Measurements from ENCODE around the gene DBP. TPM values are rescaled to one million over a fixed set of nuclear protein-coding genes. Genes with fewer than 3 reads are reported as not detected.

Gene DBP
- total and polyA plus RNA-seq, 10 of the 15 experiments (the other 5 are each of a cell fraction or from before 2014, with no cell fraction given) = 2.0 to 10.6 (median 6.9) TPM

GRCh38 chr19:48635263-48635965 is 1.8 kb downstream of the DBP start:
- Histone ChIP-seq H3K79me2 (ENCODE audit: control insufficient read depth, insufficient read depth, low read length) (peaks cover 5% of the 10 kb centered on the region), H3K4me1 (ENCODE audit: control insufficient read depth, insufficient read depth, low read length) (peaks cover 28% of the 10 kb centered on the region), H4K20me1 (ENCODE audit: control insufficient read depth, insufficient read depth) (no peaks in the 10 kb centered on the region), H3K4me3 (peak overlapping the region; percentile 89), H3K27ac (ENCODE audit: control insufficient read depth, insufficient read depth) (peak overlapping the region; percentile 79), H2AFZ (ENCODE audit: control insufficient read depth, low read depth, low read length) (peak overlapping the region; percentile 64), H3K4me2 (ENCODE audit: control insufficient read depth, insufficient read depth) (peak overlapping the region; percentile 92), H3K36me3 (ENCODE audit: control insufficient read depth in 2 of 2, insufficient read depth in 2 of 2, low read length in 1 of 2) (peaks cover 0 to 3% of the 10 kb centered on the region in 2 experiments; a peak in 2 of 4 replicates), H3K9me3 (replicated peaks; ENCODE audit: control insufficient read depth, insufficient read depth, low read length) (no peaks in the 10 kb centered on the region), H3K27me3 (replicated peaks in 1 of 2; ENCODE audit: control insufficient read depth in 2 of 2, insufficient read depth in 2 of 2, low read length in 1 of 2) (no peaks in the 10 kb centered on the region), H3K9ac (ENCODE audit: control insufficient read depth, insufficient read depth, low read length) (peak overlapping the region; percentile 79)
- FAIRE-seq = no peak
- SMC1A ChIA-PET (ENCODE audit: uncharacterized antibody, unreplicated experiment) = interaction anchor here (2.8 kb wide), 1 partner anchor 12 kb away, joined by 22 read pairs; no protein-coding TSS in a partner anchor
- POLR2A ChIA-PET = interaction anchor here (0.6 to 3.3 kb wide), 3 partner anchors 9 to 18 kb away, joined by 5 to 62 read pairs (median 8); partner anchors contain the start of genes RPL18 and SPHK2
- RAD21 ChIA-PET (ENCODE audit: unreplicated experiment) = interaction anchor here (2.7 kb wide), 1 partner anchor 11 kb away, joined by 10 read pairs; no protein-coding TSS in a partner anchor
- peak; percentile 42 for ATAC-seq
- DNase-seq (ENCODE audit: low read depth, low spot score) = no peak
- 2% methylated on average over 24 of the region's 67 CpGs for WGBS (ENCODE audit: insufficient coverage, insufficient replicate concordance, low lambda C conversion rate, missing lambda C conversion rate)
- no TSS peak for BruUV-seq (replicated peaks)
- in situ Hi-C loops (cut with MboI) = loop anchor here (25.0 kb wide), 1 partner anchor 1252 kb away; the partner anchor contains the start of genes AKT1S1, IL4I1 and TBC1D17
- intact Hi-C loops (cut with micrococcal nuclease; ENCODE audit: unreplicated experiment) = loop anchor here (10.0 kb wide), 1 partner anchor 329 kb away; the partner anchor contains the start of gene FTL
- CTCF ChIA-PET = interaction anchor here (2.1 to 2.3 kb wide), 2 partner anchors 10 to 12 kb away, joined by 9 to 10 read pairs; partner anchors contain the start of gene CA11
- TF ChIP-seq RAD21 (IDR thresholded peaks at IDR 0.05; ENCODE audit: insufficient read depth, low read depth, low read length) = no peak
- no peak for TF ChIP-seq RAD51 (IDR thresholded peaks at IDR 0.05)
- no peak for TF ChIP-seq SRF (IDR thresholded peaks at IDR 0.05; ENCODE audit: low read depth in 2 of 2, low read length in 2 of 2)
- peak; percentile 77 for TF ChIP-seq LARP7 (IDR thresholded peaks at IDR 0.05)
- TF ChIP-seq EGR1 (IDR thresholded peaks at IDR 0.05; ENCODE audit: borderline replicate concordance in 1 of 2, low read depth in 2 of 2, low read length in 2 of 2) = peak in 1 of 2 experiments; percentile 90; a peak in 2 of 3 replicates
- TF ChIP-seq SMAD1 (IDR thresholded peaks at IDR 0.05; ENCODE audit: low read depth, partially characterized antibody) = peak; percentile 46
- TF ChIP-seq NBN (IDR thresholded peaks at IDR 0.05) = no peak
- no peak for TF ChIP-seq IRF4 (IDR thresholded peaks at IDR 0.05; ENCODE audit: low read depth, low read length)
- 0 out of 2 replicates have a peak, but pooled peaks have one; percentile 30 for TF ChIP-seq MXI1 (IDR thresholded peaks at IDR 0.05; ENCODE audit: low read depth, low read length)
- no peak for TF ChIP-seq KAT2A (conservative IDR thresholded peaks at IDR 0.05; ENCODE audit: control insufficient read depth, low read depth, low read length)
- no peak for TF ChIP-seq EED (IDR thresholded peaks at IDR 0.05; ENCODE audit: low read depth)
- no peak for TF ChIP-seq CREB1 (IDR thresholded peaks at IDR 0.05; ENCODE audit: low read depth)
- no peak for TF ChIP-seq TAF1 (IDR thresholded peaks at IDR 0.05; ENCODE audit: borderline replicate concordance, low read depth, low read length)
- no peak for TF ChIP-seq HCFC1 (IDR thresholded peaks at IDR 0.05; ENCODE audit: low read length)
- TF ChIP-seq, protein P1, sequence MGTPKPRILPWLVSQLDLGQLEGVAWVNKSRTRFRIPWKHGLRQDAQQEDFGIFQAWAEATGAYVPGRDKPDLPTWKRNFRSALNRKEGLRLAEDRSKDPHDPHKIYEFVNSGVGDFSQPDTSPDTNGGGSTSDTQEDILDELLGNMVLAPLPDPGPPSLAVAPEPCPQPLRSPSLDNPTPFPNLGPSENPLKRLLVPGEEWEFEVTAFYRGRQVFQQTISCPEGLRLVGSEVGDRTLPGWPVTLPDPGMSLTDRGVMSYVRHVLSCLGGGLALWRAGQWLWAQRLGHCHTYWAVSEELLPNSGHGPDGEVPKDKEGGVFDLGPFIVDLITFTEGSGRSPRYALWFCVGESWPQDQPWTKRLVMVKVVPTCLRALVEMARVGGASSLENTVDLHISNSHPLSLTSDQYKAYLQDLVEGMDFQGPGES (IDR thresholded peaks at IDR 0.05) = no peak
- no peak for TF ChIP-seq BRCA1 (IDR thresholded peaks at IDR 0.05; ENCODE audit: low read depth, low read length)
- TF ChIP-seq BMI1 (IDR thresholded peaks at IDR 0.05; ENCODE audit: borderline replicate concordance) = no peak
- no peak for TF ChIP-seq POLR2AphosphoS2 (IDR thresholded peaks at IDR 0.05; ENCODE audit: low read depth, low read length)
- TF ChIP-seq, protein P2, sequence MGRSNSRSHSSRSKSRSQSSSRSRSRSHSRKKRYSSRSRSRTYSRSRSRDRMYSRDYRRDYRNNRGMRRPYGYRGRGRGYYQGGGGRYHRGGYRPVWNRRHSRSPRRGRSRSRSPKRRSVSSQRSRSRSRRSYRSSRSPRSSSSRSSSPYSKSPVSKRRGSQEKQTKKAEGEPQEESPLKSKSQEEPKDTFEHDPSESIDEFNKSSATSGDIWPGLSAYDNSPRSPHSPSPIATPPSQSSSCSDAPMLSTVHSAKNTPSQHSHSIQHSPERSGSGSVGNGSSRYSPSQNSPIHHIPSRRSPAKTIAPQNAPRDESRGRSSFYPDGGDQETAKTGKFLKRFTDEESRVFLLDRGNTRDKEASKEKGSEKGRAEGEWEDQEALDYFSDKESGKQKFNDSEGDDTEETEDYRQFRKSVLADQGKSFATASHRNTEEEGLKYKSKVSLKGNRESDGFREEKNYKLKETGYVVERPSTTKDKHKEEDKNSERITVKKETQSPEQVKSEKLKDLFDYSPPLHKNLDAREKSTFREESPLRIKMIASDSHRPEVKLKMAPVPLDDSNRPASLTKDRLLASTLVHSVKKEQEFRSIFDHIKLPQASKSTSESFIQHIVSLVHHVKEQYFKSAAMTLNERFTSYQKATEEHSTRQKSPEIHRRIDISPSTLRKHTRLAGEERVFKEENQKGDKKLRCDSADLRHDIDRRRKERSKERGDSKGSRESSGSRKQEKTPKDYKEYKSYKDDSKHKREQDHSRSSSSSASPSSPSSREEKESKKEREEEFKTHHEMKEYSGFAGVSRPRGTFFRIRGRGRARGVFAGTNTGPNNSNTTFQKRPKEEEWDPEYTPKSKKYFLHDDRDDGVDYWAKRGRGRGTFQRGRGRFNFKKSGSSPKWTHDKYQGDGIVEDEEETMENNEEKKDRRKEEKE (IDR thresholded peaks at IDR 0.05) = no peak
